ENCODE measurements around the gene PCCA. TPM values are rescaled to one million over a fixed set of nuclear protein-coding genes. Genes with fewer than 3 reads are reported as not detected.

The PCCA gene
- polyA plus RNA-seq, 1 donor, result 20.0 TPM

GRCh38 chr13:100110269-100110668 lies 21.4 kb downstream of the PCCA start:
- Histone ChIP-seq H3K27me3 (ENCODE audit: control insufficient read depth, insufficient read depth, low read length) (no peaks in the 10 kb centered on the region), H3K4me3 (ENCODE audit: low read length) (no peak overlapping the region), H3K27ac (ENCODE audit: low read length) (no peak overlapping the region), H3K4me1 (ENCODE audit: control insufficient read depth, insufficient read depth, low read length) (no peaks in the 10 kb centered on the region), H3K9me3 (ENCODE audit: control insufficient read depth, low read depth, low read length) (peaks cover 3% of the 10 kb centered on the region), H3K36me3 (ENCODE audit: control insufficient read depth, insufficient read depth, low read length) (peaks cover 4% of the 10 kb centered on the region)
- no CpG with 5 or more reads among the region's 2 CpGs for WGBS (ENCODE audit: insufficient coverage, low lambda C conversion rate)
- no peak for DNase-seq

DNA sequence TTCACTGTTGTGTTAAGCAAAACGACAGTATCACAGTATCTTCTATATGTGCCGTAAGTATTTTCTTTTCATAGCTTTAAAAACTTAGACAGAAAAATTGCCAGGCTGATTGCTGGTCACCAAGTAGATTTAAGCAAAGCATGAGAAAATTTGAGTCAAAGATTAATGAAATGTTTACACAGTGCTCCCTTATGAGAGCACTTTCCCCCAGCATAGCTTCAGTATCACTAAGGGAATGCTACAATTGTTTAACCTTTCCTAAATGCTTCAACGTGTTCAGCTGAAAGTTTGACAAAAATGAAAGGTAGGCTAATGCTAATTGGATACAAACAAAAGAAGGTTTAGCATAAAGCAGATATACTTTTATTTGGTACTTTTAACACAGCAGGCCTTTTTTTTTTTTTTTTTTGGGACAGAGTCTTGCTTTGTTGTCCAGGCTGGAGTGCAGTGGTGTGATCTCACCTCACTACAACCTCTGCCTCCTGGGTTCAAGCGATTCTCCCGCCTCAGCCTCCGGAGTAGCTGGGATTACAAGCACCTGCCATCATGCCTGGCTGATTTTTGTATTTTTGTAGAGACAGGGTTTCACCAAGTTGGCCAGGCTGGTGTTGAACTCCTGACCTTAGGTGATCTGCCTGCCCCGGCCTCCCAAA lies 23.4 kb downstream of the PCCA start:
- no peaks in the 10 kb centered on the region for H3K9me3 ChIP-seq (ENCODE audit: control insufficient read depth, low read depth, low read length)
- peaks cover 4% of the 10 kb centered on the region for H3K36me3 ChIP-seq (ENCODE audit: control insufficient read depth, insufficient read depth, low read length)
- 40% methylated on average over 1 of the region's 7 CpGs for WGBS (ENCODE audit: insufficient coverage, low lambda C conversion rate)
- no peak overlapping the region for H3K4me3 ChIP-seq (ENCODE audit: low read length)
- no peaks in the 10 kb centered on the region for H3K27me3 ChIP-seq (ENCODE audit: control insufficient read depth, insufficient read depth, low read length)
- no peaks in the 10 kb centered on the region for H3K4me1 ChIP-seq (ENCODE audit: control insufficient read depth, insufficient read depth, low read length)
- peak in 1 of 2 donors; percentile 15 for DNase-seq
- no peak overlapping the region for H3K27ac ChIP-seq (ENCODE audit: low read length)

DNA sequence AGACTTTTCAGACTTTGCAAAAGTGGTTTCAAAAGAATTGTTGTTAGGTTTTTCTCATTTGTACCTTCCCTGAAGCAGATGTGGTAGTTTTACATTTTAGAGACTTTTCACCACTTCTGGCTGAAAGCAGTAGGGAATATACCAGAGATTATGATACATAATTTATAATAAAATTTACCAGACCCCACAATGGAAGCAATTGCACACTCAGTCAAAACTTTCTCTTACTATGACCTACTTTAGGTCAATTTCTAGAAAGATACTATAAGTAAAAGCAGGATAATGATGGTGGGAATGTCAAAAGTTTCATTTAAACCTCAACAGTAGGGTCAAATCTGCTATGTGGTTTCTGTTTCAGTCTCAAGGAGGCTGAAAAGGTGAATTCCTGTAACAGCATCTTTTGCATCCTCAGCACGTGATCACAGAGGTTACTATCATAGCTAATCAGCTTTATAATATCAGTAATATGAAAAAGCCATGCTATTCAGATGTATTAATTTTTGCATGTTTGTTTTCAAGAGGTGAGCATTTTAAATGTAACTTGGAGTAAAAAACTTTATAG lies 26.9 kb downstream of the PCCA start:
- H3K27me3 ChIP-seq (ENCODE audit: control insufficient read depth, insufficient read depth, low read length), result no peaks in the 10 kb centered on the region
- H3K4me1 ChIP-seq (ENCODE audit: control insufficient read depth, insufficient read depth, low read length), result no peaks in the 10 kb centered on the region
- H3K9me3 ChIP-seq (ENCODE audit: control insufficient read depth, low read depth, low read length), result no peaks in the 10 kb centered on the region
- H3K27ac ChIP-seq (ENCODE audit: low read length), result no peak overlapping the region
- WGBS (ENCODE audit: insufficient coverage, low lambda C conversion rate), result no CpG with 5 or more reads among the region's 1 CpG
- H3K36me3 ChIP-seq (ENCODE audit: control insufficient read depth, insufficient read depth, low read length), result peaks cover 8% of the 10 kb centered on the region
- DNase-seq, result no peak
- no peak overlapping the region for H3K4me3 ChIP-seq (ENCODE audit: low read length)

GRCh38 chr13:100124265-100124664 lies 35.4 kb downstream of the PCCA start:
- Histone ChIP-seq H3K27me3 (ENCODE audit: control insufficient read depth, insufficient read depth, low read length) (no peaks in the 10 kb centered on the region), H3K9me3 (ENCODE audit: control insufficient read depth, low read depth, low read length) (peaks cover 7% of the 10 kb centered on the region), H3K36me3 (ENCODE audit: control insufficient read depth, insufficient read depth, low read length) (peaks cover 3% of the 10 kb centered on the region), H3K4me3 (ENCODE audit: low read length) (no peak overlapping the region), H3K4me1 (ENCODE audit: control insufficient read depth, insufficient read depth, low read length) (no peaks in the 10 kb centered on the region), H3K27ac (ENCODE audit: low read length) (no peak overlapping the region)
- DNase-seq, result no peak
- 100% methylated on average over 2 of the region's 5 CpGs for WGBS (ENCODE audit: insufficient coverage, low lambda C conversion rate)

GRCh38 chr13:100125946-100126345 lies 37.1 kb downstream of the PCCA start:
- WGBS (ENCODE audit: insufficient coverage, low lambda C conversion rate), result 100% methylated on average over 1 of the region's 4 CpGs
- H3K36me3 ChIP-seq (ENCODE audit: control insufficient read depth, insufficient read depth, low read length), result no peaks in the 10 kb centered on the region
- H3K4me3 ChIP-seq (ENCODE audit: low read length), result no peak overlapping the region
- H3K27ac ChIP-seq (ENCODE audit: low read length), result no peak overlapping the region
- no peaks in the 10 kb centered on the region for H3K27me3 ChIP-seq (ENCODE audit: control insufficient read depth, insufficient read depth, low read length)
- H3K9me3 ChIP-seq (ENCODE audit: control insufficient read depth, low read depth, low read length), result peaks cover 7% of the 10 kb centered on the region
- DNase-seq, result no peak
- no peaks in the 10 kb centered on the region for H3K4me1 ChIP-seq (ENCODE audit: control insufficient read depth, insufficient read depth, low read length)

- H3K4me3 ChIP-seq (ENCODE audit: low read length), result no peak overlapping the region
- H3K27ac ChIP-seq (ENCODE audit: low read length), result peak overlapping the region; percentile 24
- H3K4me1 ChIP-seq (ENCODE audit: control insufficient read depth, insufficient read depth, low read length), result no peaks in the 10 kb centered on the region
- H3K9me3 ChIP-seq (ENCODE audit: control insufficient read depth, low read depth, low read length), result no peaks in the 10 kb centered on the region
- WGBS (ENCODE audit: insufficient coverage, low lambda C conversion rate), result no CpG with 5 or more reads among the region's 3 CpGs
- H3K36me3 ChIP-seq (ENCODE audit: control insufficient read depth, insufficient read depth, low read length), result no peaks in the 10 kb centered on the region
- no peak for DNase-seq
- no peaks in the 10 kb centered on the region for H3K27me3 ChIP-seq (ENCODE audit: control insufficient read depth, insufficient read depth, low read length)
Measured at GRCh38 chr13:100128373-100128772, 39.5 kb downstream of the PCCA start.

- Histone ChIP-seq H3K27me3 (ENCODE audit: control insufficient read depth, insufficient read depth, low read length) (no peaks in the 10 kb centered on the region), H3K9me3 (ENCODE audit: control insufficient read depth, low read depth, low read length) (no peaks in the 10 kb centered on the region), H3K27ac (ENCODE audit: low read length) (peak overlapping the region; percentile 24), H3K4me3 (ENCODE audit: low read length) (no peak overlapping the region), H3K36me3 (ENCODE audit: control insufficient read depth, insufficient read depth, low read length) (no peaks in the 10 kb centered on the region), H3K4me1 (ENCODE audit: control insufficient read depth, insufficient read depth, low read length) (no peaks in the 10 kb centered on the region)
- peak; percentile 37 to 67 for DNase-seq
- 73% methylated on average over 3 of the region's 3 CpGs for WGBS (ENCODE audit: insufficient coverage, low lambda C conversion rate)
Measured at GRCh38 chr13:100128838-100129237, 39.9 kb downstream of the PCCA start.

GRCh38 chr13:100129605-100130004 lies 40.7 kb downstream of the PCCA start:
- no peak overlapping the region for H3K4me3 ChIP-seq (ENCODE audit: low read length)
- H3K9me3 ChIP-seq (ENCODE audit: control insufficient read depth, low read depth, low read length), result no peaks in the 10 kb centered on the region
- no peak for DNase-seq
- no peaks in the 10 kb centered on the region for H3K27me3 ChIP-seq (ENCODE audit: control insufficient read depth, insufficient read depth, low read length)
- H3K4me1 ChIP-seq (ENCODE audit: control insufficient read depth, insufficient read depth, low read length), result no peaks in the 10 kb centered on the region
- WGBS (ENCODE audit: insufficient coverage, low lambda C conversion rate), result no CpG with 5 or more reads among the region's 2 CpGs
- no peak overlapping the region for H3K27ac ChIP-seq (ENCODE audit: low read length)
- H3K36me3 ChIP-seq (ENCODE audit: control insufficient read depth, insufficient read depth, low read length), result no peaks in the 10 kb centered on the region

- Histone ChIP-seq H3K36me3 (ENCODE audit: control insufficient read depth, insufficient read depth, low read length) (no peaks in the 10 kb centered on the region), H3K27me3 (ENCODE audit: control insufficient read depth, insufficient read depth, low read length) (no peaks in the 10 kb centered on the region), H3K27ac (ENCODE audit: low read length) (no peak overlapping the region), H3K9me3 (ENCODE audit: control insufficient read depth, low read depth, low read length) (no peaks in the 10 kb centered on the region), H3K4me3 (ENCODE audit: low read length) (no peak overlapping the region), H3K4me1 (ENCODE audit: control insufficient read depth, insufficient read depth, low read length) (no peaks in the 10 kb centered on the region)
- DNase-seq, result no peak
- WGBS (ENCODE audit: insufficient coverage, low lambda C conversion rate), result no CpG with 5 or more reads among the region's 1 CpG
Measured at GRCh38 chr13:100130092-100130491, 41.2 kb downstream of the PCCA start.

GRCh38 chr13:100130930-100131511 lies 42.1 kb downstream of the PCCA start:
- no peaks in the 10 kb centered on the region for H3K36me3 ChIP-seq (ENCODE audit: control insufficient read depth, insufficient read depth, low read length)
- no peak overlapping the region for H3K4me3 ChIP-seq (ENCODE audit: low read length)
- no CpG with 5 or more reads among the region's 6 CpGs for WGBS (ENCODE audit: insufficient coverage, low lambda C conversion rate)
- no peaks in the 10 kb centered on the region for H3K27me3 ChIP-seq (ENCODE audit: control insufficient read depth, insufficient read depth, low read length)
- DNase-seq, result no peak
- no peaks in the 10 kb centered on the region for H3K9me3 ChIP-seq (ENCODE audit: control insufficient read depth, low read depth, low read length)
- H3K4me1 ChIP-seq (ENCODE audit: control insufficient read depth, insufficient read depth, low read length), result no peaks in the 10 kb centered on the region
- H3K27ac ChIP-seq (ENCODE audit: low read length), result no peak overlapping the region

Data from large intestine (tissue), 3 donors.